ENCODE data around the gene ZNF664.
A peak's percentile ranks its signal among the peaks of the same experiment; 100 is the strongest.

Gene ZNF664

DNA sequence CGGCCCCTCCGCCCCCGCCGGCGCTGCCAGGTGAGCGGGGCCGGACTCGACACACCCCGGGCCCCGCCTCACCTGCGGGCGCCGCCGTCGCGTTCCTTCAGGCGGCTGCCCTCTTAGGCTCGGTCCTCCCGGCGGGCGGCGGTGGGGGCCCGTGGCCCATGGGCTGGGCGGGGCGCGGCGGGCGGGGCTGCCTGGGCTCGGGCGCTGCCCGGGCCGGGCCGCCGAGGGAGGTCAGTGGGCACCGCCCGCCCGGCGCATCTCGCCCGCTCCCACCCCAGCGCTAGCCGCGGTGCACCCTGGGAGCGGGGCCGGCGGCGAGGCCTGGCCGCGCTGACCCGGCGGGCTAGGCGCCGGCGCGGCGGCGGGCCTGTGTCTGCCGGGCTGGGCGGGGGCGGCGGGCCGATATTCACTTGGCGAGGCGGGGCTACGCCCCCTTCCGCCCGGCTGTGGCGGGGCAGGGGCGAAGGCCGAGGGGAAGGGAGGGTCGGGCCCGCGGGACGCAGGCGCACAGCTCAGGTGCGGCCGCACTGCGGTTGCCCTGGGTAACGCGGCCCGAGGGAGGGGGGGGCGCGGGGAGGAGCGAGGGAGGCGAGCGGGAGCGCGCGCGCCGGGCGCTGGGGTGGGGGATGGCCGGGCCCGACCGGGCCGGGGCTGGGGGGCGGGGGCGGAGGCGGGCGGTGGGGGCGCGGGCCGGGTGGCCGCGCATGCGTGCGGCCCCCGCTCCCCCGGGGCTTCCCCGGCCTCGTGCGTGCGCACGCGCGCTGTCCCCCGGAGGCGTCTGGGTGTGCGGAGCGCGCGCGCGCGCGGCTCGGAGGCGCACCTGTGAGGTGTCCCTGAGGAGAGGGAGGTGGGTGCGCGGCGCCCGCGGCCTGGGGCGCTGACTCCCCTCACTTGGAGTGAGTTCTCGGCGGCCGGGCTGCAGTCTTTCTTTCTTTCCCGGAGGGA, at the start of gene ZNF664, which contains the start of gene CCDC92:
Gene ZNF664 (plus strand): TSS at position 759 of the 945 bp plus-strand sequence. CDS start 38,930 bp downstream, outside the sequence.
Gene CCDC92 (minus strand): TSS at position 375 of the 945 bp plus-strand sequence. CDS start 28,526 bp downstream, outside the sequence.
- H2AFZ ChIP-seq (ENCODE audit: low read length, unreplicated experiment), result peak within 1 kb of the TSS; percentile 73
- peaks cover 3% of the 10 kb centered on the region; the same call in 1 of the 2 replicates for H3K36me3 ChIP-seq (ENCODE audit: insufficient read depth, low read length)
- peaks cover 32% of the 10 kb centered on the region for H3K4me1 ChIP-seq (ENCODE audit: control insufficient read depth, insufficient read depth, low read length, unreplicated experiment)
- H3K79me2 ChIP-seq (ENCODE audit: control insufficient read depth, insufficient read depth, low read length, unreplicated experiment), result peaks cover 37% of the 10 kb centered on the region
- H3K4me3 ChIP-seq (ENCODE audit: low read depth, low read length), result peak within 1 kb of the TSS; percentile 88
- H3K27ac ChIP-seq (ENCODE audit: low read depth, low read length), result peak within 1 kb of the TSS; percentile 50; the same call in 1 of the 2 replicates
- H3K27me3 ChIP-seq (ENCODE audit: insufficient read depth, low read length), result no peaks in the 10 kb centered on the region

- Histone ChIP-seq H3K27me3 (ENCODE audit: insufficient read depth, low read length) (no peaks in the 10 kb centered on the region), H3K27ac (ENCODE audit: low read depth, low read length) (no peak overlapping the region), H3K79me2 (ENCODE audit: control insufficient read depth, insufficient read depth, low read length, unreplicated experiment) (no peaks in the 10 kb centered on the region), H3K4me3 (ENCODE audit: low read depth, low read length) (no peak overlapping the region), H3K36me3 (ENCODE audit: insufficient read depth, low read length) (no peaks in the 10 kb centered on the region), H3K4me1 (ENCODE audit: control insufficient read depth, insufficient read depth, low read length, unreplicated experiment) (no peaks in the 10 kb centered on the region), H2AFZ (ENCODE audit: low read length, unreplicated experiment) (no peak overlapping the region)
Observed at GRCh38 chr12:123923927-123924326, 49.1 kb upstream of the ZNF664 start.

DNA sequence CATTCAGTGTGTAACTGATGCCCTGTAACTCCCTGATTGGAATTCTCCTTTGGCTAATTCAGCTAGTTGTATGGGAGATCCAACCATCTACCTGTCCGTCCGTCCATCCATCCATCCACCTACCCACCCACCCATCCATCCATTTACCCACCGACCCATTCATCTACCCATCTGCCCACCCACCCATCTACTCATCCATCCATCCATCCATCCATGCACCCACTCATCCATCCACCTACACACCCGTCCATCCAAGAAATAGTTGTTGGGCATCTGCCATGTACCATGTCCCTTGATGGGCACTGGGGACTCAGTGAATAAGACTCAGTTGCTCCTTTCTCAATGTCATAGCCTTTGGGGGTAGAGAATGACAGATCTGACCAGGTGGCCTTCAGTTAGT, 48.5 kb upstream of the ZNF664 start:
- Histone ChIP-seq H2AFZ (ENCODE audit: low read length, unreplicated experiment) (no peak overlapping the region), H3K27ac (ENCODE audit: low read depth, low read length) (no peak overlapping the region), H3K36me3 (ENCODE audit: insufficient read depth, low read length) (no peaks in the 10 kb centered on the region), H3K4me1 (ENCODE audit: control insufficient read depth, insufficient read depth, low read length, unreplicated experiment) (no peaks in the 10 kb centered on the region), H3K79me2 (ENCODE audit: control insufficient read depth, insufficient read depth, low read length, unreplicated experiment) (no peaks in the 10 kb centered on the region), H3K4me3 (ENCODE audit: low read depth, low read length) (no peak overlapping the region), H3K27me3 (ENCODE audit: insufficient read depth, low read length) (no peaks in the 10 kb centered on the region)

DNA sequence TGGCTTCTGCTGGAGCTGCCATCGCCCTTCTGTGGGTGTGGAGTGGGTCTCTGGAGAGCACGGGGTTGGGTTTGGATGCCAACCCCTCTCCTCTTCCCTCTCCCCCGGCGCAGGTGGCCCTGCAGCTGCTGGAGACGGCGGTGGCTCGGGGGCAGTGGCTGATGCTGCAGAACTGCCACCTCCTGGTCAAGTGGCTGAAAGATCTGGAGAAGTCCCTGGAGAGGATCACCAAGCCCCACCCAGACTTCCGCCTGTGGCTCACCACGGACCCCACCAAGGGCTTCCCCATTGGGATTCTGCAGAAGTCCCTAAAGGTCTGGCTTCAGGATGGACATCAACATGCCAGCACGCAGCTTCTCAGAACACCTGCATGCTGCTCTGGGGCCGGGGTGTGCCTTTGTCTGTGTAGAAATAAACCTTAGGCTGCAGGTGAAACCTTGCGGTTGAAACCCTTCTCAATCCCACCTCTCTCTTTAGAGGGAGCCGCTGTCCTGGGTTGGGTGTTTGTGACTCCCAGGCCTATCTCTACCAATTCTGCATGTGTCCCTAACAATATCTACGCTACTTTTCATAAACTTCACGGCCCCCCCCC, 44.6 kb upstream of the ZNF664 start:
- Histone ChIP-seq H3K27me3 (ENCODE audit: insufficient read depth, low read length) (no peaks in the 10 kb centered on the region), H3K4me1 (ENCODE audit: control insufficient read depth, insufficient read depth, low read length, unreplicated experiment) (no peaks in the 10 kb centered on the region), H3K79me2 (ENCODE audit: control insufficient read depth, insufficient read depth, low read length, unreplicated experiment) (no peaks in the 10 kb centered on the region), H3K36me3 (ENCODE audit: insufficient read depth, low read length) (no peaks in the 10 kb centered on the region), H3K4me3 (ENCODE audit: low read depth, low read length) (no peak overlapping the region), H3K27ac (ENCODE audit: low read depth, low read length) (no peak overlapping the region), H2AFZ (ENCODE audit: low read length, unreplicated experiment) (no peak overlapping the region)

DNA sequence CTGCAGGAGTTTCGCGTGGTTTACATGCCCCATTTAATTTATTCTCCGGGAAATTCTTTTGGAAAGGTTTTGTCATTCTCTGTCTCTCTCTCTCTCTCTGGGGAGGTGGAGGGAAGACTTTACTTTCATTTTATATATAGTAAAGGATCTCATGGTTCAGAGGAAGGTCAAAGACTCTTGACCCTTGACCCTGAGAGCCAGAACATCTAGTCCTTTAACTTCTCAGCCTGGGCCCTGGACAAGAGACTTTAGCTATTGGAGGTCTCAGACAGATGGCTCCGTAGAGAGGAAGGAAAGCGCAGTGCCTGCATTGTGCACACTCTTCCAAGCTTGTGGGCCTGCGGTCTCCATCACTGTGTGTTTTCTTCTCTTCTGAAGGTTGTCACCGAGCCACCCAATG, 44.1 kb upstream of the ZNF664 start:
- no peak overlapping the region for H3K27ac ChIP-seq (ENCODE audit: low read depth, low read length)

DNA sequence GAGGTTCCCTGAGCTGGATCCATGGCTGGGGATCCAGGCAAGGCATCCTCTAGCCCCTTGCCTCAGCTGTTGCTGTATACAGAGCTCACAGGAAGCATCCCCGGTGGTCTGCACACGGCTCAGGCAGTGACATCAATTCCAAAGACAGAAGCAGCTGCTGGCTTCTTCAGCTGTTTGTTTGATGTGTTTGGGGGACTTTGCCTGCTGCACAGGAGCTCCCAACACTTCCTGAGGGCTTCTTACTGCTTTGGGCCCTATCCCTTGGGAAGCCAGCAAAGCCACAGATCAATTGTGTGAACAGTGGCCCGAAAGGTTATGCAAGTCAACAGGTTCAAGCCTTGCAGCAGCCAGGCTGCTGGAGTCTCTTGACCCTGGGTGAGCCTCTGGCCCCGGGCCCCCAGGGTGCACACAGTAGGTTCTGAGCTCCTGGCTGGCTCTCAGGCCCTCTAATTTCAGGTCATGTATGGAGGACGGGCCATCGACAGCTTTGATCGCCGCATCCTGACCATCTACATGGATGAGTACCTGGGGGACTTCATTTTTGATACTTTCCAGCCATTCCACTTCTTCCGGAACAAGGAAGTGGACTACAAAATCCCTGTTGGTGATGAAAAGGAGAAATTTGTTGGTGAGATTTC, 43.0 kb upstream of the ZNF664 start:
- Histone ChIP-seq H3K79me2 (ENCODE audit: control insufficient read depth, insufficient read depth, low read length, unreplicated experiment) (no peaks in the 10 kb centered on the region), H3K4me3 (ENCODE audit: low read depth, low read length) (no peak overlapping the region), H3K27ac (ENCODE audit: low read depth, low read length) (no peak overlapping the region), H3K36me3 (ENCODE audit: insufficient read depth, low read length) (no peaks in the 10 kb centered on the region), H2AFZ (ENCODE audit: low read length, unreplicated experiment) (no peak overlapping the region), H3K4me1 (ENCODE audit: control insufficient read depth, insufficient read depth, low read length, unreplicated experiment) (no peaks in the 10 kb centered on the region), H3K27me3 (ENCODE audit: insufficient read depth, low read length) (no peaks in the 10 kb centered on the region)

More for the DNA sequence above, 44.1 kb upstream of the ZNF664 start:
- Histone ChIP-seq H2AFZ (ENCODE audit: low read length, unreplicated experiment) (no peak overlapping the region), H3K36me3 (ENCODE audit: insufficient read depth, low read length) (no peaks in the 10 kb centered on the region), H3K4me1 (ENCODE audit: control insufficient read depth, insufficient read depth, low read length, unreplicated experiment) (no peaks in the 10 kb centered on the region), H3K27me3 (ENCODE audit: insufficient read depth, low read length) (no peaks in the 10 kb centered on the region), H3K79me2 (ENCODE audit: control insufficient read depth, insufficient read depth, low read length, unreplicated experiment) (no peaks in the 10 kb centered on the region), H3K4me3 (ENCODE audit: low read depth, low read length) (no peak overlapping the region)

DNA sequence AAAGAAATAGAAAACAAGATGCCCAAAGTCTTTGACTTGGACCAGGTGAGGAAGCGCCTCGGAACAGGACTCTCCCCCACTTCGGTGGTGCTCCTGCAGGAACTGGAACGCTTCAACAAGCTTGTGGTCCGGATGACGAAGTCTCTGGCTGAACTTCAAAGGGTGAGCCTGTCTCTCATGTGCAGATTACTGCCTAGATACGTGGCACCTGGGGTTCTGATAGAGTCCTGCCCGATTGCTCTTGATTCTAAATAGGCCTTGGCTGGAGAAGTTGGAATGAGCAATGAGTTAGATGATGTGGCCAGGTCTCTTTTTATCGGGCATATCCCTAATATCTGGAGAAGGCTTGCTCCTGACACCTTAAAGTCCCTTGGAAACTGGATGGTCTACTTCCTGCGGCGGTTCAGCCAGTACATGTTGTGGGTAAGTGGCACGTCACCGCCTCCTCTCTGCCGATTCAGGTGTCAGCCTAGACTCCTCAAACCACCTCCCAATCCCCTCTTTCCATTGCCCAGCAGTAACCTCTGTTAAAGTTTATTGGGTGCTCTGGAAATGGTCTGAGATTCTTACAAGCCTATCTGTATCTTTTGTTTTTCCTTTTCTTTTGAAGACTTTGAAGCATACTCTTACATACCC, 41.2 kb upstream of the ZNF664 start:
- no peaks in the 10 kb centered on the region for H3K79me2 ChIP-seq (ENCODE audit: control insufficient read depth, insufficient read depth, low read length, unreplicated experiment)
- H3K4me1 ChIP-seq (ENCODE audit: control insufficient read depth, insufficient read depth, low read length, unreplicated experiment), result no peaks in the 10 kb centered on the region
- H3K36me3 ChIP-seq (ENCODE audit: insufficient read depth, low read length), result no peaks in the 10 kb centered on the region
- H3K27me3 ChIP-seq (ENCODE audit: insufficient read depth, low read length), result no peaks in the 10 kb centered on the region
- no peak overlapping the region for H3K27ac ChIP-seq (ENCODE audit: low read depth, low read length)
- no peak overlapping the region for H2AFZ ChIP-seq (ENCODE audit: low read length, unreplicated experiment)
- no peak overlapping the region for H3K4me3 ChIP-seq (ENCODE audit: low read depth, low read length)

DNA sequence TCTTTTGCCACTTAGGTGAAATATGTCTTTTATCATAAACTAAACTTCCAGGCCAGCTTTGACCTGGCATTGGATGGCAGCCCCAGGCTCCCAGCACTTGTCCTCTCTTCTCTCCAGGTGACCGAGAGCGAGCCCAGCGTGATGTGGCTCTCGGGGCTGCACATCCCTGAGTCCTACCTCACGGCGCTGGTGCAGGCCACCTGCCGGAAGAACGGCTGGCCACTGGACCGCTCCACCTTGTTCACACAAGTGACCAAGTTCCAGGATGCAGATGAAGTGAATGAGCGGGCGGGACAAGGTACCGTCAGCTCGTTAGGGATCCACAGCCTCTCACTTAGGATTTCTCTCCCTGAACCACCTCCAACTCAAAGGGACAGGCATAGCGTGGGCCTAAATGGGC, 39.8 kb upstream of the ZNF664 start:
- Histone ChIP-seq H2AFZ (ENCODE audit: low read length, unreplicated experiment) (no peak overlapping the region), H3K4me1 (ENCODE audit: control insufficient read depth, insufficient read depth, low read length, unreplicated experiment) (no peaks in the 10 kb centered on the region), H3K27ac (ENCODE audit: low read depth, low read length) (no peak overlapping the region)

GRCh38 chr12:123934016-123934620, 38.9 kb upstream of the ZNF664 start:
- no peaks in the 10 kb centered on the region for H3K4me1 ChIP-seq (ENCODE audit: control insufficient read depth, insufficient read depth, low read length, unreplicated experiment)
- H3K79me2 ChIP-seq (ENCODE audit: control insufficient read depth, insufficient read depth, low read length, unreplicated experiment), result no peaks in the 10 kb centered on the region
- H3K27ac ChIP-seq (ENCODE audit: low read depth, low read length), result no peak overlapping the region

More for the DNA sequence above, 39.8 kb upstream of the ZNF664 start:
- H3K27me3 ChIP-seq (ENCODE audit: insufficient read depth, low read length), result no peaks in the 10 kb centered on the region
- H3K4me3 ChIP-seq (ENCODE audit: low read depth, low read length), result no peak overlapping the region
- H3K79me2 ChIP-seq (ENCODE audit: control insufficient read depth, insufficient read depth, low read length, unreplicated experiment), result no peaks in the 10 kb centered on the region
- no peaks in the 10 kb centered on the region for H3K36me3 ChIP-seq (ENCODE audit: insufficient read depth, low read length)

DNA sequence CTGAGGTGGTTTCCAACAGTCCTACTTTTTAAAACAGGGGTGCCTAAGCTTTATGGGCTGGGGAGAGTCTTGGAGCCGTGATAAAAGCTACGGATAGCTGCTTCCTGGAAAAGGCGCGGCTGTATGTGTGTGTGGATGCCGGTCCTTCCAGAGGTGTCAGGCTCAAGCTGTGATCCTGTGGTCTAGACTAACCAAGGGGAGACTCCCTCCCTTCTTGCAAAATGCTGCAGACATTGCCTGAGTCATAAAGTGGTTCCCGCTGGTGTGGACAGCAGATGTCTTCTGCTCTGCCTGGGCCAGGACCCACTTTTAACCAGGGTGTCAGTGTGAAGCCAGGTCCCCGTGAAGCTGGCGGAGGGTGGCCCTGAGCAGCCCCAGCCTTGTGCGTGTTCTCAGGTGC, 38.2 kb upstream of the ZNF664 start:
- H3K4me1 ChIP-seq (ENCODE audit: control insufficient read depth, insufficient read depth, low read length, unreplicated experiment), result no peaks in the 10 kb centered on the region

More at GRCh38 chr12:123934016-123934620, 38.9 kb upstream of the ZNF664 start:
- no peaks in the 10 kb centered on the region for H3K36me3 ChIP-seq (ENCODE audit: insufficient read depth, low read length)
- no peak overlapping the region for H2AFZ ChIP-seq (ENCODE audit: low read length, unreplicated experiment)
- H3K4me3 ChIP-seq (ENCODE audit: low read depth, low read length), result no peak overlapping the region
- no peaks in the 10 kb centered on the region for H3K27me3 ChIP-seq (ENCODE audit: insufficient read depth, low read length)

More for the DNA sequence above, 38.2 kb upstream of the ZNF664 start:
- no peak overlapping the region for H2AFZ ChIP-seq (ENCODE audit: low read length, unreplicated experiment)
- H3K27me3 ChIP-seq (ENCODE audit: insufficient read depth, low read length), result no peaks in the 10 kb centered on the region
- H3K4me3 ChIP-seq (ENCODE audit: low read depth, low read length), result no peak overlapping the region
- no peaks in the 10 kb centered on the region for H3K79me2 ChIP-seq (ENCODE audit: control insufficient read depth, insufficient read depth, low read length, unreplicated experiment)
- no peak overlapping the region for H3K27ac ChIP-seq (ENCODE audit: low read depth, low read length)
- peaks cover 4% of the 10 kb centered on the region; the same call in 1 of the 2 replicates for H3K36me3 ChIP-seq (ENCODE audit: insufficient read depth, low read length)
